SK-N-SH (cell line): ENCODE measurements around the gene ITPRIPL2. TPM values are rescaled to one million over a fixed set of nuclear protein-coding genes. Genes with fewer than 3 reads are reported as not detected.

Source experiments
- CTCF ChIA-PET: fragments of 300-600, 350-600 bp; formaldehyde crosslinking; extraction: SDS; loops from one replicate; lab custom pipeline; 2021; lab: Yijun Ruan, JAX
- POLR2A ChIA-PET: fragments of 350-600 bp; sonication (Branson Sonifier 250); formaldehyde crosslinking; extraction: SDS; loops from one replicate; lab custom pipeline; 2020; ENCODE audit warnings: antibody characterized with exemption, inconsistent platforms; lab: Yijun Ruan, JAX
- DNase-seq: peaks from one replicate; pipeline ENCODE4 v3.0.0; 2012
- H2AFZ ChIP-seq: fragments of 200-600 bp; sonication (generic); 2 replicates; pipeline ENCODE4 v1.8.1; 2016; ENCODE audit warnings: antibody characterized with exemption, mild to moderate bottlenecking, low read depth
- H3F3A ChIP-seq: fragments of 200-600 bp; sonication (generic); replicated peaks from 2 replicates; pipeline ENCODE3; 2016; ENCODE audit warnings: antibody characterized with exemption, mild to moderate bottlenecking; ENCODE audit not compliant: insufficient read depth
- H3K27ac ChIP-seq, 2 experiments: fragments of 200-500 bp in 1 of 2; fragments of 200-600 bp in 1 of 2; sonication (Bioruptor generic) in 1 of 2; sonication (generic), shearing (Covaris generic) in 1 of 2; 2 replicates each; pipeline versions ENCODE4 v1.5.1 to v1.6.1; 2014 to 2016; ENCODE audit warnings: low read depth in 2 of 2, inconsistent platforms in 1 of 2, low read length in 1 of 2, mild to moderate bottlenecking in 1 of 2, mixed read lengths in 1 of 2
- H3K27me3 ChIP-seq: fragments of 200-600 bp; sonication (generic), shearing (Covaris generic); 2 replicates; pipeline ENCODE4 v1.6.1; 2016; ENCODE audit warnings: mixed run types; ENCODE audit not compliant: insufficient read depth
- H3K36me3 ChIP-seq, 2 experiments: fragments of 200-500 bp in 1 of 2; fragments of 200-600 bp in 1 of 2; sonication (Bioruptor generic) in 1 of 2; sonication (generic) in 1 of 2; replicated peaks in 1 of 2; 2 replicates each; pipeline versions ENCODE3 to v1.5.1; 2014 to 2016; ENCODE audit warnings: low read length in 1 of 2, mild to moderate bottlenecking in 1 of 2; ENCODE audit not compliant: insufficient read depth in 2 of 2, control insufficient read depth in 1 of 2
- H3K4me1 ChIP-seq, 2 experiments: fragments of 200-500 bp in 1 of 2; fragments of 200-600 bp in 1 of 2; sonication (Bioruptor generic) in 1 of 2; sonication (generic), shearing (Covaris generic) in 1 of 2; 2 replicates each; pipeline versions ENCODE4 v1.5.1 to v1.6.1; 2014 to 2016; ENCODE audit warnings: low read depth in 1 of 2, low read length in 1 of 2, mixed run types in 1 of 2; ENCODE audit not compliant: insufficient read depth in 2 of 2, control insufficient read depth in 1 of 2
- H3K4me2 ChIP-seq: fragments of 200-600 bp; sonication (generic), shearing (Covaris generic); 2 replicates; pipeline ENCODE4 v1.6.1; 2017; ENCODE audit warnings: mixed run types
- H3K4me3 ChIP-seq, 2 experiments: fragments of 200-500 bp in 1 of 2; fragments of 200-600 bp in 1 of 2; sonication (Bioruptor generic) in 1 of 2; sonication (generic), shearing (Covaris generic) in 1 of 2; 2 replicates each; pipeline versions ENCODE4 v1.5.1 to v1.8.1; 2014 to 2016; ENCODE audit warnings: low read depth in 2 of 2, inconsistent platforms in 1 of 2, low read length in 1 of 2, mild to moderate bottlenecking in 1 of 2, mixed read lengths in 1 of 2, moderate library complexity in 1 of 2
- H3K79me2 ChIP-seq: fragments of 200-600 bp; sonication (generic); 2 replicates; pipeline ENCODE4 v1.8.1; 2017; ENCODE audit warnings: mild to moderate bottlenecking; ENCODE audit not compliant: insufficient read depth
- H3K9ac ChIP-seq: fragments of 200-600 bp; sonication (generic); 2 replicates; pipeline ENCODE4 v1.6.1; 2017; ENCODE audit warnings: mixed run types
- H3K9me2 ChIP-seq: fragments of 200-600 bp; sonication (generic); 2 replicates; pipeline ENCODE4 v1.6.1; 2017; ENCODE audit warnings: mixed run types
- H3K9me3 ChIP-seq: fragments of 200-600 bp; sonication (generic); 2 replicates; pipeline ENCODE4 v1.6.1; 2017; ENCODE audit warnings: mixed run types, mild to moderate bottlenecking, moderate library complexity
- H4K20me1 ChIP-seq: fragments of 200-600 bp; sonication (generic); 2 replicates; pipeline ENCODE4 v1.6.1; 2017; ENCODE audit warnings: mild to moderate bottlenecking, mixed run types; ENCODE audit not compliant: insufficient read depth
- CHD2 ChIP-seq: fragments of 150-350 bp; IDR thresholded peaks from 2 replicates; pipeline ENCODE4 v1.6.1; 2018; ENCODE audit warnings: low read length; ENCODE audit not compliant: partially characterized antibody
- ELF1 ChIP-seq: IDR thresholded peaks from 2 replicates; pipeline ENCODE4 v1.4.0; 2012
- EP300 ChIP-seq, 2 experiments: IDR thresholded peaks; 2 replicates each; pipeline versions ENCODE4 v1.4.0 to v1.6.1; 2012; ENCODE audit warnings: borderline replicate concordance in 1 of 2, low read depth in 1 of 2, low read length in 1 of 2
- FOXM1 ChIP-seq: IDR thresholded peaks from 2 replicates; pipeline ENCODE4 v1.4.0; 2012; ENCODE audit warnings: low read depth, mild to moderate bottlenecking
- JUND ChIP-seq: IDR thresholded peaks from 2 replicates; pipeline ENCODE4 v1.4.0; 2012
- MXI1 ChIP-seq: IDR thresholded peaks from 2 replicates; pipeline ENCODE4 v1.6.1; 2012; ENCODE audit warnings: mild to moderate bottlenecking, low read depth, low read length, improper control_type of control experiment
- NFIC ChIP-seq: IDR thresholded peaks from 2 replicates; pipeline ENCODE4 v1.4.0; 2012; ENCODE audit warnings: borderline replicate concordance
- NRF1 ChIP-seq: IDR thresholded peaks from 2 replicates; pipeline ENCODE4 v1.6.1; 2012; ENCODE audit warnings: low read depth, mild to moderate bottlenecking, low read length
- POLR2AphosphoS5 ChIP-seq: IDR thresholded peaks from 2 replicates; pipeline ENCODE4 v1.6.1; 2012; ENCODE audit warnings: low read depth, low read length
- RAD21 ChIP-seq: IDR thresholded peaks from 2 replicates; pipeline ENCODE4 v1.6.1; 2012; ENCODE audit warnings: mild to moderate bottlenecking, low read length
- RXRA ChIP-seq: IDR thresholded peaks from 2 replicates; pipeline ENCODE4 v1.4.0; 2012; ENCODE audit warnings: low read depth, mild to moderate bottlenecking, borderline replicate concordance
- SIN3A ChIP-seq: IDR thresholded peaks from 2 replicates; pipeline ENCODE4 v1.6.1; 2012; ENCODE audit warnings: low read depth, mild to moderate bottlenecking, low read length, moderate library complexity, borderline replicate concordance
- SMC3 ChIP-seq: IDR thresholded peaks from 2 replicates; pipeline ENCODE4 v1.6.1; 2012; ENCODE audit warnings: low read depth, low read length, improper control_type of control experiment
- TEAD4 ChIP-seq: IDR thresholded peaks from 2 replicates; pipeline ENCODE4 v1.4.0; 2012; ENCODE audit warnings: mild to moderate bottlenecking, borderline replicate concordance; ENCODE audit not compliant: insufficient read depth
- YY1 ChIP-seq: IDR thresholded peaks from 2 replicates; pipeline ENCODE4 v1.4.0; 2012; ENCODE audit warnings: low read depth, mild to moderate bottlenecking
- WGBS: methylation state at CpG from one replicate; pipeline ENCODE4 v1.1.6; 2017; ENCODE audit warnings: low lambda C conversion rate; 5-methylcytosine and 5-hydroxymethylcytosine counted together
- polyA plus RNA-seq, 3 experiments: library from polyadenylated mRNA; depleted of rRNA; stranded (reverse); fragments of >200 nt; gene quantifications; 2 replicates each; pipeline ENCODE4 v1.2.3, GENCODE V29; 2012
- TF ChIP-seq, protein P1 (sequence below): fragments of 200-600 bp; sonication (generic); IDR thresholded peaks from 2 replicates; pipeline ENCODE4 v1.6.1; 2017; ENCODE audit warnings: antibody characterized with exemption, mild to moderate bottlenecking, moderate library complexity
- TF ChIP-seq, protein P2 (sequence below): IDR thresholded peaks from 2 replicates; pipeline ENCODE4 v1.4.0; 2012; ENCODE audit warnings: low read depth
- TF ChIP-seq, protein P3 (sequence below): IDR thresholded peaks from 2 replicates; pipeline ENCODE4 v1.4.0; 2012; ENCODE audit warnings: low read depth, borderline replicate concordance
- TF ChIP-seq, protein P4 (sequence below): IDR thresholded peaks from 2 replicates; pipeline ENCODE4 v1.6.1; 2012; ENCODE audit warnings: mild to moderate bottlenecking, low read depth, low read length, moderate library complexity

The ITPRIPL2 gene
- polyA plus RNA-seq, 1 of the 3 experiments (the other 2 are of a cell fraction) = 4.3 TPM

DNA sequence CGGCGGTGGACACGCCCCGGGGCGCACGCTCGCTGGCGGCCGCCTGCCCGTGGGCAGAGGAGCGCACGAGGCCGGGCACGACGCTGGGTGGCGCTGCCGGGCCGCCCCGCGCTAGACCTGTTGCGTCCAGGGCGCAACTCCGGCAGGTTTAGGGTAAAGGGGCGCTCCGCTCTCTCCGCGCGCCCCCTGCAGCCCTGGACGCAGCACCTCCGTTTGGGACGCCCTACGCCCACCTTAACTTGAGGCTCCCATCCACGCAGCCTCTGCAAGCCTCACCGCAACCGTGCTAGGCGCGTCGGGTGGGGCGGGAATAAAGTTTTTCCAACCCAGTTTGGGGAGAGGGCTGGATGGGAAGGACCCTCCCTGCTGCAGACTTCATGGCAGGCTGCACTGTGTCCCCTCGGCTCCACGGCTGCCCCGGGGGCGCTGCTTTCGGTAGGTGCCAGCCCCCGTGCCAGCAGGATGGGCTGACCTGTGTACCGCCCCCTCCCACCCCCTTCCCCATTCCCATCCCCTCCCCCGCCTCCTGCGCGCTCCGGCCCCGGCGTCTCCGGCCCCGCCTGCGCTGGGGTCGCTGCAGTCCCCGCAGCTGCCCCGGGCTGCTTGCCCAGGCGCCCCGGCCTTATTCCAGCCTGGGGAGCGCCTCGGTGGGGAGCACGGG is 54.1 kb downstream of the ITPRIPL2 start, which contains the start of gene SYT17:
TSS of gene SYT17 (plus strand) at position 531 of the 661 bp plus-strand sequence. CDS start 407 bp downstream, outside the sequence.
- peak within 1 kb of the TSS; percentile 55; the same call in 1 of the 2 replicates for H3K4me2 ChIP-seq
- no peak within 1 kb of the TSS for H2AFZ ChIP-seq
- H3K9ac ChIP-seq = no peak within 1 kb of the TSS
- 8% methylated on average over 9 of the region's 63 CpGs for WGBS
- no peaks in the 10 kb centered on the region for H3K79me2 ChIP-seq
- TF ChIP-seq RAD21 (peak; percentile 70), POLR2AphosphoS5 (no peak), MXI1 (peak; percentile 50; the same call in 1 of the 2 replicates), SMC3 (peak; percentile 69), NFIC (no peak), NRF1 (no peak), JUND (no peak)
- TF ChIP-seq, protein P1, sequence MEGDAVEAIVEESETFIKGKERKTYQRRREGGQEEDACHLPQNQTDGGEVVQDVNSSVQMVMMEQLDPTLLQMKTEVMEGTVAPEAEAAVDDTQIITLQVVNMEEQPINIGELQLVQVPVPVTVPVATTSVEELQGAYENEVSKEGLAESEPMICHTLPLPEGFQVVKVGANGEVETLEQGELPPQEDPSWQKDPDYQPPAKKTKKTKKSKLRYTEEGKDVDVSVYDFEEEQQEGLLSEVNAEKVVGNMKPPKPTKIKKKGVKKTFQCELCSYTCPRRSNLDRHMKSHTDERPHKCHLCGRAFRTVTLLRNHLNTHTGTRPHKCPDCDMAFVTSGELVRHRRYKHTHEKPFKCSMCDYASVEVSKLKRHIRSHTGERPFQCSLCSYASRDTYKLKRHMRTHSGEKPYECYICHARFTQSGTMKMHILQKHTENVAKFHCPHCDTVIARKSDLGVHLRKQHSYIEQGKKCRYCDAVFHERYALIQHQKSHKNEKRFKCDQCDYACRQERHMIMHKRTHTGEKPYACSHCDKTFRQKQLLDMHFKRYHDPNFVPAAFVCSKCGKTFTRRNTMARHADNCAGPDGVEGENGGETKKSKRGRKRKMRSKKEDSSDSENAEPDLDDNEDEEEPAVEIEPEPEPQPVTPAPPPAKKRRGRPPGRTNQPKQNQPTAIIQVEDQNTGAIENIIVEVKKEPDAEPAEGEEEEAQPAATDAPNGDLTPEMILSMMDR = peak; percentile 60
- TF ChIP-seq, protein P2, sequence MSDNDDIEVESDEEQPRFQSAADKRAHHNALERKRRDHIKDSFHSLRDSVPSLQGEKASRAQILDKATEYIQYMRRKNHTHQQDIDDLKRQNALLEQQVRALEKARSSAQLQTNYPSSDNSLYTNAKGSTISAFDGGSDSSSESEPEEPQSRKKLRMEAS = peak; percentile 46; the same call in 1 of the 2 replicates
- DNase-seq = peak; percentile 93
- H3K27ac ChIP-seq = peak within 1 kb of the TSS in 1 of 2 experiments; percentile 62; a peak in 1 of 4 replicates
- H3K4me3 ChIP-seq = peak within 1 kb of the TSS; percentile 50 to 56
- no peaks in the 10 kb centered on the region for H3F3A ChIP-seq
- H3K9me3 ChIP-seq = no peaks in the 10 kb centered on the region
- H3K36me3 ChIP-seq = no peaks in the 10 kb centered on the region
- peaks cover 15% of the 10 kb centered on the region for H3K27me3 ChIP-seq
- CTCF ChIA-PET = interaction anchor here (0.7 to 4.6 kb wide), 6 partner anchors 9 to 335 kb away, joined by 3 to 31 read pairs (median 3); no protein-coding TSS in a partner anchor
- H4K20me1 ChIP-seq = no peaks in the 10 kb centered on the region
- H3K9me2 ChIP-seq = no peaks in the 10 kb centered on the region
- peaks cover 0 to 7% of the 10 kb centered on the region in 2 experiments; a peak in 1 of 4 replicates for H3K4me1 ChIP-seq
- POLR2A ChIA-PET = no interaction called here

DNA sequence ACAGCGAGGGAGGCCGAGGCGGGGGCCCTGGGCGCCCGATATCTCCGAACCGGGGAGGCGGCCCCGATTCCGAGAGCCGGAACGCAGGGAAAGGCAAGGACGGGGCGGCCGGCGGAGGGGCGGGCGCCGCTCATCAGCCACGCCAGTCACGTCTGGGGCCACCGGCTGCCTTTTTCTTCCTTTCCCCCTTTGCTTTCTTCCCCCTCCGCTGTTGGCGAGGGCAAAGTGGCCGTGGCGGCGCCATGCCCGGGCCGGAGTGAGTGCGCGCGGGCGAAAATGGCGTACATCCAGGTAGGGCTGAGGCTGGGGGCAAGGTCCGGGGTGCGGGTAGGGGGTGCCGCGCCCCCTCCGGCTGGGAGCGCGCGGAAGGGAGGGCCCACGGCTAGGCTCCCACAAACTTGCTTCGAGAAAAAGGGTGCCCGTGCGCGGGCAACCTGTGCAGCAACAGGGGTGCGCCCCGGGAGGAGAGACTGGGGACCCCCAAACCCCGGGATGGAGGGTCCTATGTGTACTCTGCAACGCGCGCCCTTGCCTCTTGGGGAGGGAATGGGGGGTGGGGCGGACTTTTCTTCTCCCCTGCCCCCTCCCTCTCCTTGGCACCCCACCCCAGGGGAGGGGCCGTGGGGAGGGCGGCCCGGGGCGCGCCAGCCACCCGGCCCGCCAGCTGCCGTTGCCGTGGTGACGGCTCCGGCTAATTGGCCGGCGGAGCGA is 54.8 kb downstream of the ITPRIPL2 start:
- peak overlapping the region; percentile 55; the same call in 1 of the 2 replicates for H3K4me2 ChIP-seq
- no peaks in the 10 kb centered on the region for H3K79me2 ChIP-seq
- peak overlapping the region in 1 of 2 experiments; percentile 62; a peak in 1 of 4 replicates for H3K27ac ChIP-seq
- no peaks in the 10 kb centered on the region for H3F3A ChIP-seq
- peaks cover 15% of the 10 kb centered on the region for H3K27me3 ChIP-seq
- no peaks in the 10 kb centered on the region for H3K9me3 ChIP-seq
- ChIA-PET CTCF (interaction anchor here (0.9 to 4.6 kb wide), 7 partner anchors 10 to 334 kb away, joined by 3 to 31 read pairs (median 3); no protein-coding TSS in a partner anchor), POLR2A (no interaction called here)
- 0% methylated on average over 17 of the region's 68 CpGs for WGBS
- H2AFZ ChIP-seq = no peak overlapping the region
- H3K36me3 ChIP-seq = no peaks in the 10 kb centered on the region
- no peaks in the 10 kb centered on the region for H4K20me1 ChIP-seq
- H3K9ac ChIP-seq = no peak overlapping the region
- H3K9me2 ChIP-seq = no peaks in the 10 kb centered on the region
- peak overlapping the region in 1 of 2 experiments; percentile 56; a peak in 2 of 4 replicates for H3K4me3 ChIP-seq
- DNase-seq = peak; percentile 83
- H3K4me1 ChIP-seq = peaks cover 0 to 7% of the 10 kb centered on the region in 2 experiments; a peak in 1 of 4 replicates
- TF ChIP-seq POLR2AphosphoS5 (no peak), TEAD4 (no peak), JUND (no peak), ELF1 (no peak), RXRA (no peak), SMC3 (no peak), YY1 (no peak), FOXM1 (no peak), SIN3A (no peak), EP300 (IDR thresholded peaks at IDR 0.05; ENCODE audit: borderline replicate concordance in 1 of 2, low read depth in 1 of 2, low read length in 1 of 2) (no peak), CHD2 (no peak)
- TF ChIP-seq, protein P3, sequence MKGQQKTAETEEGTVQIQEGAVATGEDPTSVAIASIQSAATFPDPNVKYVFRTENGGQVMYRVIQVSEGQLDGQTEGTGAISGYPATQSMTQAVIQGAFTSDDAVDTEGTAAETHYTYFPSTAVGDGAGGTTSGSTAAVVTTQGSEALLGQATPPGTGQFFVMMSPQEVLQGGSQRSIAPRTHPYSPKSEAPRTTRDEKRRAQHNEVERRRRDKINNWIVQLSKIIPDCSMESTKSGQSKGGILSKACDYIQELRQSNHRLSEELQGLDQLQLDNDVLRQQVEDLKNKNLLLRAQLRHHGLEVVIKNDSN = no peak
- TF ChIP-seq, protein P4, sequence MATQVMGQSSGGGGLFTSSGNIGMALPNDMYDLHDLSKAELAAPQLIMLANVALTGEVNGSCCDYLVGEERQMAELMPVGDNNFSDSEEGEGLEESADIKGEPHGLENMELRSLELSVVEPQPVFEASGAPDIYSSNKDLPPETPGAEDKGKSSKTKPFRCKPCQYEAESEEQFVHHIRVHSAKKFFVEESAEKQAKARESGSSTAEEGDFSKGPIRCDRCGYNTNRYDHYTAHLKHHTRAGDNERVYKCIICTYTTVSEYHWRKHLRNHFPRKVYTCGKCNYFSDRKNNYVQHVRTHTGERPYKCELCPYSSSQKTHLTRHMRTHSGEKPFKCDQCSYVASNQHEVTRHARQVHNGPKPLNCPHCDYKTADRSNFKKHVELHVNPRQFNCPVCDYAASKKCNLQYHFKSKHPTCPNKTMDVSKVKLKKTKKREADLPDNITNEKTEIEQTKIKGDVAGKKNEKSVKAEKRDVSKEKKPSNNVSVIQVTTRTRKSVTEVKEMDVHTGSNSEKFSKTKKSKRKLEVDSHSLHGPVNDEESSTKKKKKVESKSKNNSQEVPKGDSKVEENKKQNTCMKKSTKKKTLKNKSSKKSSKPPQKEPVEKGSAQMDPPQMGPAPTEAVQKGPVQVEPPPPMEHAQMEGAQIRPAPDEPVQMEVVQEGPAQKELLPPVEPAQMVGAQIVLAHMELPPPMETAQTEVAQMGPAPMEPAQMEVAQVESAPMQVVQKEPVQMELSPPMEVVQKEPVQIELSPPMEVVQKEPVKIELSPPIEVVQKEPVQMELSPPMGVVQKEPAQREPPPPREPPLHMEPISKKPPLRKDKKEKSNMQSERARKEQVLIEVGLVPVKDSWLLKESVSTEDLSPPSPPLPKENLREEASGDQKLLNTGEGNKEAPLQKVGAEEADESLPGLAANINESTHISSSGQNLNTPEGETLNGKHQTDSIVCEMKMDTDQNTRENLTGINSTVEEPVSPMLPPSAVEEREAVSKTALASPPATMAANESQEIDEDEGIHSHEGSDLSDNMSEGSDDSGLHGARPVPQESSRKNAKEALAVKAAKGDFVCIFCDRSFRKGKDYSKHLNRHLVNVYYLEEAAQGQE = no peak
